GM19025 (cell line): ENCODE data around the gene DNLZ.

Experiments used
- ATAC-seq: cut with Tn5 transposase; IDR thresholded peaks from one replicate; pipeline ENCODE4 v1.9.1; 2021; ENCODE audit warnings: mild to moderate bottlenecking, low read depth, moderate library complexity; ENCODE audit not compliant: unreplicated experiment

DNLZ gene

DNA sequence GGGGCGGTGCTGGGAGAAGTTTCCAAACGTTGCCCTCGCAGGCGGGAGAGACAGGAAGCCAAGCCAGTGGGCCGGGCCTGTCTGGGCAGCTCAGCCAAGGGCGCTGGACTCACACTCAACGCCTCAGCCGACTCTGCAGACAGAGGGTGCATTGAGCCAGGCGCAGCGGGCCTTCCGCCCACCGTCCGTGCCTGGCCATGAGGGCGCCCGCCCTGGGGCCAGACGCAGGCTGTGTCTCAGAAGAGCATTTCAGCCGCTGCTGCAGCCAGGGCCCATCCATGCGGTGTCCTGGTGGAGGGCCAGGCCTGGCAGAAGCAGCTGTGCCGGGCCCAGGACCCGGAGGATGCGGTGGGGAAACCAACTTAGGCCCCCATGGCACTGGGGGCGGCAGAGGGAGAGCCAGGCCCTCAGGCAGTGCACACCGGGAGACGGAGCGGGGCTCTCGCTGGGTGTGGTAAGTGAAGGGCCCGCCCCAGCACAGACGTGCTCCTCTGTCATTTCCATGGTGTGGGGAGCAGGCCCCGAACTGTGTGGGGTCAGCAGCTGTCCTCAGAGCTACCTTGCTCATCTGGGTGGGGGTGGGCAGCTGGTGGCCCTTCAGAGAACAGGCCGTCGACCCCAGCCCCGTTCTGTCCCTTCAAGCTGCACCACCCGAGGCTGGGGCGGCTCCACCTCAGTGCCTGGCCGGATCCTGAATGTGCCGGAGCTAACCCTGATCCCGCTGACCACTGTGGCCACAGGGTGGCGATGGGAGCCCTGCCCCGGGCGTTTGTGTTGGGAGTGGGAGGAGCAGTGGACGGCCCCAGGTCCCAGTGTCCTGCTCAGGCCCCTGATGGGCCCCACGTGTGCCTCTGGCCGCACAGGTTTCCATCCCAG is 18.0 kb downstream of the DNLZ start:
- ATAC-seq, result no peak

GRCh38 chr9:136344544-136345280 is 18.8 kb downstream of the DNLZ start:
- ATAC-seq, result no peak

DNA sequence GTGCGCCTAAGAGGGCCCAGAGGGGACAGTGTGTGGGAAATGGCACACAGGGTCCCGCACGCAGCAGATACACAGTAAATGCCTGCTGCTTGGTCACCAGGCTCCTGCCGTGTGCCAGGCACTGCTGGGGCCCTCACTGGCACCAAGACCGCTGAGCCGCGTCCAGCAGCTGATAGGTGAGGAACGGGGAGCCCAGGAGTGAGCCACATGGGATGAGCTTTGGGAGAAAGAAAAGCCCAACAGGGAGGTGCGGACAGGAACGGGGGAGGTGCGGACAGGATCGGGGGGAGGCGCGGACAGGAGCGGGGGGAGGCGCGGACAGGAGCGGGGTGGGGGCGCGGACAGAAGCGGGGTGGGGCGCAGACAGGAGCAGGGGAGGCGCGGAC is 19.7 kb downstream of the DNLZ start:
- ATAC-seq, result no peak

GRCh38 chr9:136343121-136343883 is 20.2 kb downstream of the DNLZ start:
- ATAC-seq, result no peak

DNA sequence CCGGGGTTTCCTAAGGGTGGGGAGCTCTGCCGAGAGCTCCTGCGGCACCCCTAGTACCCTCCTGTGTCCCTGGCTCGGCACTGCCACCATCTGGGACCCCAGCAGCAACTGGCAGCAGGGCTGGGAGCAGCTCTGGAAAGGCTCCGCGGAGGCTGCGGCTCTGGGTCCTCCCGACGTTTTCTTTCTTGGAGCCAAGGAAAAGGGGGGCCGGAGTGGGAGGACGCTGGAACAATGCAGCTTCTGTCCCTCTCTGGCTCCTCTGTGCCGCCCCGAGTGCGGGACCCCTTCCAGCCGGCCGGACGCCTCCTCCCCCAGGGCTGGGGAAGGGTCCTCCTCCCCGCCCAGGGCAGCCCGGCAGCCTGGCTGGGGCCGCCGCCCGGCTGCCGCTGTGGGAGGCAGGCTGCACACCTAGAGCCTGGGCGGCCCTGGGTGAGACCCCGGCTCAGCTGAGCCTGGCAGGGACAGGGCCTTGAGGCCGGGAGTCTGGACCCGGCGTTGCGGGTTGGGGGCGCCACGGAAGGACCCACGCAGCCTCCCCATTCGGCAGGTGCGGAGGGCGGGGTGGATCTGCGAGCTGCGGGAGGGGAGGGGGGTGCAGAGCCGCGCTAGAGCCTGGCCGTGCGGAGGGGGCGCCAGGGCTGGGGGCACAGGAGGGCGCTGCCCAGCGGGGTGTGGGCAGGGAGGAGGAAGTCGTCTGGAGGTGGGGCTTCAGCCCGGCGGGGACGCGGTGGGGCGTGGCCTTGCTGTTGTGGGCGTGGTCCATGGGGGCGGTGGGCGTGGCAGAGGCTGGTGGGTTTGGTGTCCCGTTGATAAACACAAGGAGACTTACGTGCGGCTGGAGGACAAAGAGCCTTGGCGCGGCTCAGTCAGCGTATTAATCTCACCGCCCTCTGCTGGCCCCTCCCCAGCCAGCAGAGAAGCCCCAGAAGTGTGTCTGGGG is 21.1 kb downstream of the DNLZ start:
- no peak for ATAC-seq

DNA sequence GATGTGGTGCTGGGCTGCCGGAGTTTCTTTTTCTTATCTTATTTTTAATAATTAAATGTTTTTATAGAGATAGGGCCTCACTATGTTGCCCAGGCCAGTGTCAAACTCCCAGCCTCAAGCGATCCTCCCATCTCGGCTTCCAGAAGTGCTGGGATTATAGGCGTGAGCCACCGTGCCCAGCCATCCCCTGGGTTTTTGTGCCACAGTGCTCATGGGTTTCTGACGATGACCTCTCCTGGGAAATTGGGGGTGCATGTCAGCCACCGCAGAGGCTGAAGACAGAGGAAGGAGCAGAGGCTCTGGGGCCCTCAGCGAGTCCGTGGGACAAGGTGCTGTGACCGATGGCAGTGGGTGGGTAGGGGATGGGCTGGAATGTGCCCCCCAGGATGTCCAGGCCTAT is 21.8 kb downstream of the DNLZ start:
- no peak for ATAC-seq

GRCh38 chr9:136341042-136341655 is 22.4 kb downstream of the DNLZ start:
- no peak for ATAC-seq

- ATAC-seq, result no peak
These were observed 23.0 kb downstream of the DNLZ start for GRCh38 chr9:136340356-136341041.

GRCh38 chr9:136339958-136340310 is 23.6 kb downstream of the DNLZ start:
- ATAC-seq, result no peak

GRCh38 chr9:136339173-136339957 is 24.2 kb downstream of the DNLZ start:
- ATAC-seq, result no peak

DNA sequence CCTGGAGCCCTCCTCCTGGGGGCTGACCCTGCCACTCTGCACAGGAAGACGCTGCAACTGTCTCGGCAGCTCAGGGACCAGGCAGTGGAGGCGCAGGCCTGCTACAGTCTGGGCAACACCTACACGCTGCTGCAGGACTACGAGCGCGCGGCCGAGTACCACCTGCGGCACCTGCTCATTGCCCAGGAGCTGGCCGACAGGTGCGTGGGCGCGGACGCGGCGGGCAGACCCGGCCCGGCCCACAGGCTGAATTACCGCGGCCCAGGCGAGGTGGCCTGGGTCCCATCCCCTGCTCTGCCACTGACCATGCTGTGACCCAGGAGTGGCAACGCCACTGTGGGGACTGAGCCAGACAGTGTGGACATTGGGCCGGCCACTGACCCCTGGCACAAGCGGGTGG is 25.0 kb downstream of the DNLZ start:
- ATAC-seq, result no peak

DNA sequence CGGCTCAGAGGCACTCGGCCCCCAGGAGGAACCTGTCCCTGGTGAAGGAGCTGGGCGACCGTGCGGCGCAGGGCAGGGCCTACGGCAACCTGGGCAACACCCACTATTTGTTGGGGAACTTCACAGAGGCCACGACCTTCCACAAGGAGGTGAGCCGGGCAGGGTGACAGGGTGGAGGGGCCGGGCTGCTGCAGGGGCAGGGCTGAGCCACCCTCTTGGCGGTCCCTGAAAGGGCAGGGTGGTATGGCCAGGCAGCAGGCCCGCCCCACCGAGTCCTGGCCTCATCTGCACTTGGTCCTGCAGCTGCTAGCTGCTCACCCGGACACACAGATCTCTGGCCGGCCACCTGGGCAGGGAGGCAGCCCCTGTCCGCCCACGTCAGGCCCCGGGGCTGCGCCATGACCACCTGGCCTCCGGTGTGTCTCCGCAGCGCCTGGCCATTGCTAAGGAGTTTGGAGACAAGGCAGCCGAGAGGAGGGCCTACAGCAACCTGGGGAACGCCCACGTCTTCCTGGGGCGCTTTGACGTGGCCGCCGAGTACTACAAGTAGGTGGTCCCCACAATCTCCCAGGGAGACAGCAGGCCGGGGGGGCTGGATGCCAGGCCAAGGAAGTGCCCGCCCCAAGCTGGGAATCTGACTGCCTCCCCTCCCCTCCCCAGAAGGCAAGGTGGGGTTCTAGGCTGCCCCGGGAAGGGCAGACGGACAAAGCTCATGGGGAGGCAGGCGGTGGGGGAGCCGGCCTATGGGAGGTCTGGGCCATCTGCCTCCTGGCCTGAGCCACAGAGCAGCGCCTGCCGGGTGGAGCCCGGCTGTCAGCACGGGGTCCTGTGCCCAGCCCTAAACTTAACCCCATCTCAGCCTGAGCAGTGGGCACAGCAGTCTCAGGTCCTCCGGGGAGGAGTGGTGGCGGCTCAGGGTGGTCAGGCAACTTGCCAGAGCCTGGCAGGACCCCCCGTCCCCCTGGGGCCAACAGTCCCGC is 25.8 kb downstream of the DNLZ start:
- no peak for ATAC-seq

GRCh38 chr9:136336881-136337280 is 26.7 kb downstream of the DNLZ start:
- ATAC-seq, result no peak

DNA sequence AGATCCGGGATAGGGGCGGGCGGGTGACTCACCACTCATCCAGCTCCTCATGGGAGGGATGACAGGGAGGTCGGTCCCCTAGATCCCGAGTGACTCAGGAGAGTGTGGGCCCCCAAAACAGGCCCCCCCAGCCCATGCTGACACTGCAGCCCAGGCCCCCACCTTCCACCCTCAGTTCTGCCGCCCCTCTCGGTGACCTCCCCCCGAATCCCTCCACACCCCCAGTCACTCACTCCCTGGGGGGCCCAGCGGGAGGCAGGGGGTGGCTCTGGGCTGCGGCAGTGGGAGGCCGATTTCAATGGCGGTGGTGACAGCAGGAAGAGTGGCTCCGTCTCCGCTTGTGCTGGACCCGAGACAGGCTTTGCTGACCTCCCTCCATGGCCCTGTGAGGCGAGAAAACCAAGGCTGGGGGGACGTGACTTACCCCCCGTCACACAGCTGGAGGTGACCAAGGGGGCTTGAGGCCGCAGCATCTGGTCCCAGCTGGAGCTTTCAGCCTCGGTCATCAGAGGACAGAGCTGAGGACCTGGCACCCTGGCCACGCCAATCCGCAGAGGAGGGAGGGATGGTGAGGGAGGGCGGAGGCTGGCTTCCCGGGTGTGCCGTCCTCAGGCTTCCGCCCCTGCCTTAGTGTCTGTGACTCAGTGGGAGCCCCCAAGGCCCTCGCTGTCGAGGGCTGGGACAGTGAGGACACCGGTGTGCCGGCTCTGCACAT is 27.2 kb downstream of the DNLZ start:
- no peak for ATAC-seq

GRCh38 chr9:136335296-136336155 is 28.0 kb downstream of the DNLZ start:
- no peak for ATAC-seq

GRCh38 chr9:136334541-136334940 is 29.0 kb downstream of the DNLZ start:
- ATAC-seq, result no peak
